ENCODE measurements around the gene THSD4. TPM values are rescaled to one million over a fixed set of nuclear protein-coding genes. Genes with fewer than 3 reads are reported as not detected.

Gene THSD4
- total and polyA plus RNA-seq, 2 of the 8 experiments (the other 6 are each of a cell fraction or from before 2014, with no cell fraction given) = 2.5 to 6.2 TPM

DNA sequence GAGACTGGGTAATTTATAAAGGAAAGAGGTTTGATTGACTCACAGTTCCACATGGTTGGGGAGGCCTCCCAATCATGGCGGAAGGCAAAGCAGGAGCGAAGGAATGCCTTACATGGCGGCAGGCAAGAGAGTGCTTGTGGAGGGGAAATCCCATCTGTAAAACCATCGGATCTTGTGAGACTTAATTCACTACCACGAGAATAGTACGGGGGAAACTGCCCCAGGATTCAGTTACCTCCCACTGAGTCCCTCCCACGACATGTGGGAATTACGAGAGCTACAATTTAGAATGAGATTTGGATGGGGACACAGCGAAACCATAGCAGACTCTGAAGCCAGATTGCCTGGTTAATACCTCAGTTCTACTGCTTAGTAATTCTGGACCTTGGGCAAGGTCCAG is 67.8 kb downstream of the THSD4 start:
- H3K9me3 ChIP-seq (ENCODE audit: insufficient read depth in 2 of 2, low read depth in 1 of 2, low read length in 1 of 2) = no peaks in the 10 kb centered on the region
- no peak overlapping the region for H3K9ac ChIP-seq (replicated peaks in 1 of 4; ENCODE audit: extremely low read depth in 1 of 4, low read depth in 3 of 4, low read length in 3 of 4)
- WGBS, 2 experiments (ENCODE audit: extremely low coverage in 1 of 2, insufficient coverage in 1 of 2, insufficient read length in 1 of 2, insufficient replicate concordance in 2 of 2, low coverage in 1 of 2, low lambda C conversion rate in 2 of 2, missing lambda C conversion rate in 1 of 2) = 93% methylated on average over 9 of the region's 9 CpGs; no CpG with 5 or more reads in 1 of the 2 experiments
- no peak overlapping the region for H3K4ac ChIP-seq (replicated peaks; ENCODE audit: insufficient read length, low read depth, low read length)
- H3K56ac ChIP-seq (replicated peaks; ENCODE audit: insufficient read length, low read depth, low read length) = no peak overlapping the region
- H2BK12ac ChIP-seq (ENCODE audit: low read depth, low read length) = no peak overlapping the region
- H4K8ac ChIP-seq (ENCODE audit: extremely low read depth, insufficient read depth, low read length) = no peak overlapping the region
- no peak overlapping the region for H2BK120ac ChIP-seq (replicated peaks; ENCODE audit: low read depth, low read length)
- no peaks in the 10 kb centered on the region for H3K27me3 ChIP-seq (replicated peaks in 1 of 4; ENCODE audit: control insufficient read depth in 3 of 4, extremely low read depth in 1 of 4, insufficient read depth in 3 of 4, low read length in 3 of 4)
- no peak overlapping the region for H2BK20ac ChIP-seq (ENCODE audit: low read length)
- no peak overlapping the region for H3K18ac ChIP-seq (ENCODE audit: extremely low read depth, low read length)
- H3K79me2 ChIP-seq (ENCODE audit: control insufficient read depth in 1 of 2, insufficient read depth in 2 of 2, low read length in 2 of 2) = no peaks in the 10 kb centered on the region
- no peak overlapping the region for H2BK5ac ChIP-seq (ENCODE audit: low read depth, low read length)
- no peak for DNase-seq (ENCODE audit: low read depth in 1 of 2, low spot score in 2 of 2)
- H2AFZ ChIP-seq (ENCODE audit: low read length) = no peak overlapping the region
- no peak for FAIRE-seq
- no peaks in the 10 kb centered on the region for H3K79me1 ChIP-seq (ENCODE audit: low read depth, low read length)
- ChIA-PET CTCF (ENCODE audit: partially characterized antibody) (interaction anchor here (1.9 kb wide), 1 partner anchor 12 kb away, joined by 4 read pairs; no protein-coding TSS in a partner anchor), POLR2A (ENCODE audit: partially characterized antibody) (no interaction called here)
- H2BK15ac ChIP-seq (ENCODE audit: low read length) = no peak overlapping the region
- H3K27ac ChIP-seq (ENCODE audit: low read depth, low read length) = no peak overlapping the region
- no peak for TF ChIP-seq NANOG (IDR thresholded peaks at IDR 0.05; ENCODE audit: insufficient read depth, low read depth, low read length, poor library complexity, severe bottlenecking)
- peaks cover 2 to 9% (median 6%) of the 10 kb centered on the region in 4 experiments; a peak in 5 of 7 replicates for H3K4me1 ChIP-seq (replicated peaks in 1 of 4; ENCODE audit: control insufficient read depth in 3 of 4, insufficient read depth in 4 of 4, low read length in 3 of 4)
- no peaks in the 10 kb centered on the region for H3K36me3 ChIP-seq (ENCODE audit: control insufficient read depth in 2 of 4, insufficient read depth in 4 of 4, low read length in 3 of 4)
- H4K20me1 ChIP-seq (replicated peaks in 1 of 2; ENCODE audit: control insufficient read depth in 1 of 2, insufficient read depth in 2 of 2, low read length in 2 of 2) = no peaks in the 10 kb centered on the region
- no peaks in the 10 kb centered on the region for H3K23me2 ChIP-seq (ENCODE audit: low read depth, low read length)
- no peak overlapping the region for H4K5ac ChIP-seq (ENCODE audit: insufficient read length, low read depth, low read length)
- H2AK5ac ChIP-seq (ENCODE audit: low read depth, low read length) = no peak overlapping the region
- H3K4me2 ChIP-seq (ENCODE audit: insufficient read depth in 1 of 2, low read depth in 2 of 2, low read length in 2 of 2) = no peak overlapping the region
- no peak overlapping the region for H4K91ac ChIP-seq (replicated peaks; ENCODE audit: insufficient read length, low read length)
- no peak overlapping the region for H3K14ac ChIP-seq (ENCODE audit: insufficient read length)
- H3K23ac ChIP-seq (ENCODE audit: insufficient read length) = no peak overlapping the region
- no peak overlapping the region for H3K4me3 ChIP-seq (ENCODE audit: extremely low read depth in 1 of 4, insufficient read depth in 2 of 4, low read depth in 3 of 4, low read length in 4 of 4)

All from H1 (cell line).